Activated effector memory CD4-positive, alpha-beta T cell treated with anti-CD3 and anti-CD28 coated beads, Interleukin-2, amount 50 U/mL, for 16 hours (primary cell): Measurements from ENCODE around the gene SIX6.

Experiments used
- DNase-seq: peaks from one replicate; pipeline ENCODE4 v3.0.0-alpha.2; 2020

SIX6 gene

DNA sequence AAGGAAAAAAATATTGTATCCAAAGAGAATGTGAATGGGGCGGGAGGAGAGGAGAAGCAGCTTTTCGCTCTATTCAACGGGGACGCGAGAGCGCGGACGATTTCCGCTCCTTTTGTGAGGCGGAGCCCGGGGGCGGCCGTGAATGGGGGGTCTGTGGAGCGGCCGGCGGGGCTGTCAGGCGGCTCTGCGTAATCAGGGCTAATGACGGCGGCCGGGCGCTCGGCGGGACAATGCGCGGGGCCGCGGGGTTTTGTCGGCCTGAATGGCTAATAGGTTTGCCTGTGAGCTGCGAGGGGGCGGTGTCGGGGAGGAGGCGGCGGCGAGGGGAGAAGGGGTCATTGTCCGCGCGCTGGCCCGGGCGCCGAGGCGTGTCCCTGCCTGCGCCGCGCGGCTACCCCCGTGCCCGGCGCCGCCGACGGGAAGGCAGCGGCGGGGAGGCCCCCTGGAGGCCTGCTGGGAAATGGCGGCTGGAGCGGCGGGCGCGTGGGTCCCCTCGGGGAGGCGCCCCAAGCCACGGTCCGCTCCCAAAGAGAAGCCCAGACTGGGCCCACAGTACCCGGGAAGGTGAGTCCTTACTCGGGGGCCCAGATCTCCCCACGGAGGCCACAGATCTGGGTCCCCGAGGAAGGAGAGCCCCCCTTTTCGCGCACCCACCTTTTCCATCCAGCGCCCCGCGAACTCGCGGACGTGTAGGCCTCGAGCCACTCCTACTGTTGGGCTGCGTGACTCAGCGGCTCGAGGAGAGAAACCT, 6.0 kb downstream of the SIX6 start:
- no peak for DNase-seq

DNA sequence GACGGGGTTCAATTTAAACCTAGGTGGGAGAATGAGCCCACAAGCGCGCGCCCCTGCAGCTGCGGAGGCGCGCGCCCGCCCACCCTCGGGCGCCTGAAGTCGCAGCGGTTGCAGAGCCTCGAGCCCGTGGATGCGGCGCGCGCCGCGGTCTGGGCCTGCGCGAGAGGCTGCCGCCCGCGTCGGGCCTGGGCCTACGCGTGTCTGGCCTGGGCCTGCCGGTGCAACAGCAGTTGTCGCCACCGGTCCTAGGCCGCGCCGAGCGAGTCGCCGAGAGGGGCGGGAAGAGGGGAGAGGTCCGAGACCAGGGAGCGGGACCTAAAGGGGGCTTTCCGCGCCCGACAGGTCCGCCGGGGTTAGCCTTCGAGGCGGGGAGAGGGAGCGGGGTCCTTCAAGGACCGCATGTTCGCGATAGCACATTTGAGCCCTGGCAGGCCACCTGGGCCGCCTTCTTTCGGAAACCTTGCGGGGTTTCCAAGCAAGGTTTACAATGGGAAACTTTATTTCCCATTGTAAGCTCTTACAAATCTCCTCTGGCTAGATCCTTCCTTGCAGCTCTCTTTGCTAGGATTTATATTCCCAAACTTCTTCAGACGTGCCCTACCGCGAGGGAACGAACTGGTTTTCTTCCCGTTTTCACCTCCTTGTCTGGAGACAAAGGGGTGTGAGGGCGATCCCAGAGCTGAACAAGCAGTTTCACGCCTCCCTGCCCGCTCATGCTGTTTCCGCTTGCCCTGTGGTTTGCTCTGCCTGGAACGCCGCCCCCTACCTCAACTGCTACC, 6.8 kb downstream of the SIX6 start:
- no peak for DNase-seq

DNA sequence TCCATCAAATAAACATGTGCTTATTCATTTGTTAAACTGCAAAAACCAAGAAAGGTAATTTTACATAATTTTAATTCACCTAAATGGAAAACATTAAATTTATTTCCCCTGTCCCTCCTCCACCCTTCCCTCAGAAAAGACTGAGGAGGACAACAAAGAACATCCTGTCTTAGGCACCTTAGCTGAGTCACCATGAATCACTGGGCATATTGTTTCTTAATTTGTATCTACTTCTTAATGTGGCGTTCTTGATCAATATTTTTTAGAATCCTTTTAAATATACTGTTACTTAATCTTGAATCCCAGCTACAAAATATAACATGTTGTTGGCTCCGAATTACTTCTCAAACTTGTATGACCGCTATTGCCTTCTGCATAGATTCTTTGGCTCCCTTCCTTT, 23.5 kb downstream of the SIX6 start:
- DNase-seq: no peak

DNA sequence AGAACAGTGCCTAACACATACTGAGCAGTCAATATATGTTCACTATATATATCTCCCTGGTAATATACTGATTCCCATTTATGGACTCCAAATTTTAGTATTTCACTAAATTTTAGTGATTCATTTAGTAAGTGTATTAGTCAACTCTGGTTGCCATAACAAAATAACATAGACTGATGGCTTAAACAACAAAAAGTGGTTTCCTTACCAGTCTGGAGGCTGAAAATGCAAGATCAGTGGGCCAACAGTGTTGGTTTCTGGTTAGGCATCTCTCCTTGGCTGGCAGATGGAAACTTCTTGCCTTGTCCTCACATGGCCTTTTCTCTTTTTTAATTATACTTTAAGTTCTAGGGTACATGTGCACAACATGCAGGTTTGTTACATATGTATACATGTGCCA, 28.7 kb downstream of the SIX6 start:
- no peak for DNase-seq

DNA sequence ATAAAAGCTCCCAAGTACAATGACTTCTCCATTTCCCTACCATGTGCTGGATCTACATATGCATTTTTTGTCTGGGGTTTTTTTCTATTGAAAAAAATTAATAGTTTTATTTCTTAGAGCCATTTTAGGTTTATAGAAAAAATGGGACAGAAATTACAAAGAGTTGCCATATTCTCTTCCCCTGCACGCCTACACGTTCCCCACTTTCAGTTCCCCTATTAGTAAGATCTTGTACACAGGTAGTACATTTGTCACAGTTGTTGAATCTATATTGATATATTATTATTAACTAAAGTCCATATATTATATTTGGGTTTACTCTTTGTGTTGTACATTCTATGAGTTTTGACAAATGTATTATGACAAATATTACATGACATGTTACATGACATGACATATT, 35.7 kb downstream of the SIX6 start:
- no peak for DNase-seq

DNA sequence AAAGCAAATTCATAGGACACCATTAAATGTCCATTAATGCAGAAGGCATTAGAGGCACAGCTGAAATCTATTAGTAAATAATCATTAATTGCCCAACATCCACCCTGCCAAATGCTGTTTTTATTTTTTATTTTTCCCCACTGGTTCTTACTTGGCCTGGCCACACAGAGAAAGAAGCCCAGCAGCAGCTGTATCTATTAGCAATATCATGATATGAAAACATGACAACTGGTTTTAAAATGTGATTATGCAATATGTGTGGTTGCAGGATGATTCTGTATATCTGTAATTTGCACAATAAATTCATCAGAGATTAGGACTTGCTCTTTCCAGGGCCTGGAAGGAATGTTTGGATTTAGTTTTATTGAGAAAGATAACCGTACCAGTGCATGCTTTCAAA, 44.9 kb downstream of the SIX6 start:
- no peak for DNase-seq

DNA sequence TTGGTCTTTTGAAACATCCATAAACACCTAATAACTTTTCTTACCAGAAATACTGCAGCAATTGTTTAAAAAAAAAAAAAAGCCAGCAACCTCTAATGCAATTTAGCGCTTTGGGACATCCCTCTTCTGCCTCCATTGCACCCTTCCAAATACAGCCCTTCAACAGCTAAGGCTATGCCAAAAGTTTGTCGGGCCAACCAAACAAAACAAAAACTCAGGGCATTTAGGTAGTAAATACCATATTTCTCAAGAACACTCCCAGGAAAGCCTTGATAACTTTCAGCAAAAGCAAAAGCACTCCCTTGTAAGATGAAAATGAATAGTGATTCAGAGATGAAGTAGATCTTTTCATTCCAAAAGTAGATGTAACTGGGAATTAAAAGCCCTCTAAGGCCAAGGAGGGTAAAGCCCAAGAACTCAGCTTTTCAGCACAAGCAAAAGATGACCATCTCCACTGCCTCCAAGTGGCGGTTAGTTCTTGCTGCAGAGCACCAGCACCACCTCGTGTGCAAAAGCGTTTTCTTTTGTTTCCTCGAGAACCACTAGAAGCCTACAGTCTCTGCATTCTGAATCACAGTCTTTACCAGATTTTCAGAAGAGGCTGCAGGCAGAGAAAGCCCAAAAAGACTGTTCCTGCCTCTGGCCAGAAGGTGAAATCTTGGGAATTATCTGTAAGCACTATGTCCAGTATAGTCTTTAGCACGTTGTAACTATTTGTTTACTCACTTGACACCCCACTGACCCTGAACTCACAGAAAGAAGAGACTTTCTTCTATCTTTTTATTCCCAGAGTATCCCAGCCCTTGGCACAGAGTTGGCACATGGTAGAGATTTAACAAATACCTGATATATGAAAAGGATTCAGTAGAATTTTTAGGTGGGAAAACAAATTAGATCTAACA, 53.1 kb downstream of the SIX6 start:
- DNase-seq: no peak
